H1 (cell line): ENCODE results near the gene RYR3. TPM values are rescaled to one million over a fixed set of nuclear protein-coding genes. Genes with fewer than 3 reads are reported as not detected.

ENCODE experiments used
- CTCF ChIA-PET: fragments of 300-600 bp; sonication (Branson Sonifier 250); formaldehyde crosslinking; loops from one replicate; lab custom pipeline; 2021; ENCODE audit not compliant: partially characterized antibody; lab: Charles Lee
- POLR2A ChIA-PET: fragments of 300-600 bp; sonication (Branson Sonifier 250); formaldehyde crosslinking; loops from one replicate; lab custom pipeline; 2021; ENCODE audit warnings: inconsistent platforms; ENCODE audit not compliant: partially characterized antibody; lab: Charles Lee
- DNase-seq, 2 experiments: peaks; one replicate each; pipeline versions ENCODE4 v3.0.0 to v3.0.0-alpha.2; 2010 to 2022; ENCODE audit warnings: low spot score in 2 of 2, low read depth in 1 of 2, mixed read lengths in 1 of 2
- FAIRE-seq: peaks from 2 replicates; lab custom pipeline; 2011; peaks lifted over from hg19 to GRCh38; lab: Jason Lieb, UNC
- H2AFZ ChIP-seq: 2 replicates; pipeline ENCODE4 v1.8.1; 2012; ENCODE audit warnings: low read length, inconsistent platforms
- H2AK5ac ChIP-seq: 2 replicates; pipeline ENCODE4 v1.6.1; 2013; ENCODE audit warnings: low read depth, low read length
- H2BK120ac ChIP-seq: replicated peaks from 2 replicates; pipeline ENCODE3; 2013; ENCODE audit warnings: low read depth, low read length, inconsistent platforms
- H2BK12ac ChIP-seq: 2 replicates; pipeline ENCODE4 v1.6.1; 2013; ENCODE audit warnings: low read depth, low read length
- H2BK15ac ChIP-seq: 2 replicates; pipeline ENCODE4 v1.6.1; 2013; ENCODE audit warnings: low read length
- H2BK20ac ChIP-seq: 2 replicates; pipeline ENCODE4 v1.6.1; 2013; ENCODE audit warnings: low read length
- H2BK5ac ChIP-seq: 2 replicates; pipeline ENCODE4 v1.6.1; 2013; ENCODE audit warnings: low read depth, low read length
- H3K14ac ChIP-seq: 2 replicates; pipeline ENCODE4 v1.6.1; 2013; ENCODE audit warnings: inconsistent platforms; ENCODE audit not compliant: insufficient read length
- H3K18ac ChIP-seq: 2 replicates; pipeline ENCODE4 v1.6.1; 2013; ENCODE audit warnings: low read length; ENCODE audit errors: extremely low read depth
- H3K23ac ChIP-seq: 2 replicates; pipeline ENCODE4 v1.6.1; 2013; ENCODE audit warnings: inconsistent platforms; ENCODE audit not compliant: insufficient read length
- H3K23me2 ChIP-seq: 2 replicates; pipeline ENCODE4 v1.6.1; 2013; ENCODE audit warnings: low read depth, low read length
- H3K27ac ChIP-seq: 2 replicates; pipeline ENCODE4 v1.6.1; 2011; ENCODE audit warnings: low read depth, low read length, inconsistent platforms
- H3K27me3 ChIP-seq, 4 experiments: replicated peaks in 1 of 4; 1 replicate in 1 of 4; 2 replicates in 3 of 4; pipeline versions ENCODE4 v1.6.1 to v1.8.1; 2011 to 2013; ENCODE audit warnings: low read length in 3 of 4, mild to moderate bottlenecking in 3 of 4, inconsistent platforms in 2 of 4, mixed read lengths in 2 of 4, moderate library complexity in 1 of 4; ENCODE audit not compliant: control insufficient read depth in 3 of 4, insufficient read depth in 3 of 4; ENCODE audit errors: extremely low read depth in 1 of 4
- H3K36me3 ChIP-seq, 4 experiments: 2 replicates each; pipeline versions ENCODE4 v1.6.1 to v1.8.1; 2011 to 2013; ENCODE audit warnings: mild to moderate bottlenecking in 4 of 4, low read length in 3 of 4, moderate library complexity in 2 of 4, control low read depth in 1 of 4, inconsistent platforms in 1 of 4; ENCODE audit not compliant: insufficient read depth in 4 of 4, control insufficient read depth in 2 of 4
- H3K4ac ChIP-seq: replicated peaks from 2 replicates; pipeline ENCODE3; 2013; ENCODE audit warnings: low read length, low read depth, mixed read lengths, inconsistent platforms; ENCODE audit not compliant: insufficient read length
- H3K4me1 ChIP-seq, 4 experiments: replicated peaks in 1 of 4; 1 replicate in 1 of 4; 2 replicates in 3 of 4; pipeline versions ENCODE4 v1.6.1 to v1.8.1; 2011 to 2013; ENCODE audit warnings: low read length in 3 of 4, inconsistent platforms in 2 of 4, mixed read lengths in 1 of 4; ENCODE audit not compliant: insufficient read depth in 4 of 4, control insufficient read depth in 3 of 4
- H3K4me2 ChIP-seq, 2 experiments: 2 replicates each; pipeline versions ENCODE4 v1.6.1 to v1.8.1; 2011 to 2013; ENCODE audit warnings: low read depth in 2 of 2, low read length in 2 of 2, control low read depth in 1 of 2, inconsistent platforms in 1 of 2, mild to moderate bottlenecking in 1 of 2; ENCODE audit not compliant: insufficient read depth in 1 of 2
- H3K4me3 ChIP-seq, 4 experiments: fragments of 200-600, 300-600 bp in 1 of 4; sonication (generic), shearing (Covaris generic), sonication (Bioruptor Twin) in 1 of 4; 2 replicates each; pipeline versions ENCODE4 v1.5.1 to v1.8.1; 2011 to 2016; ENCODE audit warnings: low read length in 4 of 4, low read depth in 3 of 4, control low read depth in 2 of 4, inconsistent platforms in 2 of 4, mild to moderate bottlenecking in 2 of 4, mixed read lengths in 1 of 4, moderate library complexity in 1 of 4; ENCODE audit not compliant: insufficient read depth in 2 of 4; ENCODE audit errors: extremely low read depth in 1 of 4
- H3K56ac ChIP-seq: replicated peaks from 2 replicates; pipeline ENCODE3; 2013; ENCODE audit warnings: low read depth, mild to moderate bottlenecking, mixed read lengths, low read length, inconsistent platforms; ENCODE audit not compliant: insufficient read length
- H3K79me1 ChIP-seq: 2 replicates; pipeline ENCODE4 v1.6.1; 2013; ENCODE audit warnings: low read depth, low read length, control low read depth
- H3K79me2 ChIP-seq, 2 experiments: 2 replicates each; pipeline versions ENCODE4 v1.6.1 to v1.8.1; 2012 to 2013; ENCODE audit warnings: low read length in 2 of 2, mild to moderate bottlenecking in 2 of 2, inconsistent platforms in 1 of 2; ENCODE audit not compliant: insufficient read depth in 2 of 2, control insufficient read depth in 1 of 2
- H3K9ac ChIP-seq, 4 experiments: replicated peaks in 1 of 4; 1 replicate in 1 of 4; 2 replicates in 3 of 4; pipeline versions ENCODE4 v1.6.1 to v1.8.1; 2011 to 2013; ENCODE audit warnings: low read depth in 3 of 4, low read length in 3 of 4, control low read depth in 2 of 4, mild to moderate bottlenecking in 2 of 4, moderate library complexity in 2 of 4, inconsistent platforms in 1 of 4; ENCODE audit errors: extremely low read depth in 1 of 4
- H3K9me3 ChIP-seq, 2 experiments: 2 replicates each; pipeline versions ENCODE4 v1.6.1 to v1.8.1; 2012 to 2013; ENCODE audit warnings: mild to moderate bottlenecking in 2 of 2, moderate library complexity in 2 of 2, control low read depth in 1 of 2, inconsistent platforms in 1 of 2, low read depth in 1 of 2, low read length in 1 of 2, mixed read lengths in 1 of 2; ENCODE audit not compliant: insufficient read depth in 2 of 2
- H4K20me1 ChIP-seq, 2 experiments: replicated peaks in 1 of 2; 2 replicates each; pipeline versions ENCODE3 to v1.8.1; 2011 to 2013; ENCODE audit warnings: inconsistent platforms in 2 of 2, low read length in 2 of 2, mild to moderate bottlenecking in 1 of 2; ENCODE audit not compliant: insufficient read depth in 2 of 2, control insufficient read depth in 1 of 2
- H4K5ac ChIP-seq: 2 replicates; pipeline ENCODE4 v1.6.1; 2013; ENCODE audit warnings: low read length, low read depth, mixed read lengths, inconsistent platforms; ENCODE audit not compliant: insufficient read length
- H4K8ac ChIP-seq: 2 replicates; pipeline ENCODE4 v1.8.0; 2013; ENCODE audit warnings: mild to moderate bottlenecking, moderate library complexity, low read length, inconsistent platforms; ENCODE audit not compliant: insufficient read depth; ENCODE audit errors: extremely low read depth
- H4K91ac ChIP-seq: replicated peaks from 2 replicates; pipeline ENCODE3; 2013; ENCODE audit warnings: low read length, mixed read lengths, inconsistent platforms; ENCODE audit not compliant: insufficient read length
- ATF3 ChIP-seq: IDR thresholded peaks from 2 replicates; pipeline ENCODE4 v1.6.1; 2011; ENCODE audit warnings: low read depth, mild to moderate bottlenecking, low read length; ENCODE audit not compliant: insufficient read depth
- CEBPB ChIP-seq: IDR thresholded peaks from 2 replicates; pipeline ENCODE4 v1.6.1; 2012; ENCODE audit warnings: low read depth, low read length
- CTBP2 ChIP-seq: IDR thresholded peaks from 2 replicates; pipeline ENCODE4 v1.7.0; 2011; ENCODE audit warnings: borderline replicate concordance, mild to moderate bottlenecking, moderate library complexity, mixed read lengths, low read length; ENCODE audit not compliant: insufficient read depth, insufficient read length
- E2F6 ChIP-seq: IDR thresholded peaks from 2 replicates; pipeline ENCODE4 v1.6.1; 2012; ENCODE audit warnings: inconsistent platforms
- EGR1 ChIP-seq: IDR thresholded peaks from 2 replicates; pipeline ENCODE4 v1.6.1; 2011; ENCODE audit warnings: low read depth, low read length, borderline replicate concordance
- HDAC6 ChIP-seq: IDR thresholded peaks from one replicate; pipeline ENCODE4 v1.7.1; 2012; ENCODE audit warnings: low read depth, mild to moderate bottlenecking, inconsistent platforms, low read length, moderate library complexity
- POLR2A ChIP-seq, 2 experiments: IDR thresholded peaks; 1 replicate in 1 of 2; 2 replicates in 1 of 2; pipeline ENCODE4 v1.6.1; 2011; ENCODE audit warnings: low read depth in 2 of 2, low read length in 2 of 2, mild to moderate bottlenecking in 2 of 2; ENCODE audit errors: control extremely low read depth in 1 of 2
- POLR2AphosphoS5 ChIP-seq: IDR thresholded peaks from 2 replicates; pipeline ENCODE4 v1.6.1; 2011; ENCODE audit warnings: low read depth, low read length
- RBBP5 ChIP-seq: IDR thresholded peaks from 2 replicates; pipeline ENCODE4 v1.7.1; 2012; ENCODE audit warnings: low read depth, mild to moderate bottlenecking, inconsistent platforms, low read length, moderate library complexity, borderline replicate concordance
- RFX5 ChIP-seq: IDR thresholded peaks from 2 replicates; pipeline ENCODE4 v1.6.1; 2011; ENCODE audit warnings: low read depth, low read length, improper control_type of control experiment, borderline replicate concordance
- SIX5 ChIP-seq: IDR thresholded peaks from 2 replicates; pipeline ENCODE4 v1.6.1; 2011; ENCODE audit warnings: mild to moderate bottlenecking, low read depth, low read length
- SRF ChIP-seq: IDR thresholded peaks from 2 replicates; pipeline ENCODE4 v1.6.1; 2011; ENCODE audit warnings: mild to moderate bottlenecking, low read depth, low read length, moderate library complexity
- TAF1 ChIP-seq: IDR thresholded peaks from 2 replicates; pipeline ENCODE4 v1.6.1; 2011; ENCODE audit warnings: mild to moderate bottlenecking, low read depth, low read length
- YY1 ChIP-seq: IDR thresholded peaks from 2 replicates; pipeline ENCODE4 v1.6.1; 2011; ENCODE audit warnings: low read depth, mild to moderate bottlenecking, low read length
- WGBS, 2 experiments: shearing (Covaris generic) in 1 of 2; methylation state at CpG; one replicate each; pipeline versions ENCODE4 v1.1.6 to v1.1.7; 2013 to 2015; ENCODE audit warnings: low lambda C conversion rate in 2 of 2, mixed read lengths in 2 of 2, inconsistent platforms in 1 of 2, low coverage in 1 of 2, missing lambda C conversion rate in 1 of 2; ENCODE audit not compliant: insufficient replicate concordance in 2 of 2, insufficient coverage in 1 of 2, insufficient read length in 1 of 2; ENCODE audit errors: extremely low coverage in 1 of 2, missing lambda C conversion rate in 1 of 2; 5-methylcytosine and 5-hydroxymethylcytosine counted together
- polyA plus RNA-seq, 7 experiments: library from polyadenylated mRNA; depleted of rRNA in 3 of 7; stranded (reverse) in 5 of 7; unstranded in 2 of 7; fragments of >200 nt in 5 of 7; fragments of 200-250 nt in 2 of 7; gene quantifications; 1 replicate in 5 of 7; 2 replicates in 1 of 7; 4 replicates in 1 of 7; pipeline versions ENCODE4 v1.2.1 to v1.2.3, GENCODE V29; 2011 to 2013; ENCODE audit warnings: missing spikeins in 2 of 7, mixed read lengths in 2 of 7
- total RNA-seq: library from RNA; stranded (reverse); fragmentation: NEBNext Ultra II Directional; extraction: Animal tissue kit (Norgen Biotek cat#: 25700); gene quantifications from 2 replicates; pipeline ENCODE4 v1.2.1, GENCODE V29; 2021

RYR3 gene
- total and polyA plus RNA-seq, 2 of the 8 experiments (the other 6 are each of a cell fraction or from before 2014, with no cell fraction given): 0.33 to 3.4 TPM

DNA sequence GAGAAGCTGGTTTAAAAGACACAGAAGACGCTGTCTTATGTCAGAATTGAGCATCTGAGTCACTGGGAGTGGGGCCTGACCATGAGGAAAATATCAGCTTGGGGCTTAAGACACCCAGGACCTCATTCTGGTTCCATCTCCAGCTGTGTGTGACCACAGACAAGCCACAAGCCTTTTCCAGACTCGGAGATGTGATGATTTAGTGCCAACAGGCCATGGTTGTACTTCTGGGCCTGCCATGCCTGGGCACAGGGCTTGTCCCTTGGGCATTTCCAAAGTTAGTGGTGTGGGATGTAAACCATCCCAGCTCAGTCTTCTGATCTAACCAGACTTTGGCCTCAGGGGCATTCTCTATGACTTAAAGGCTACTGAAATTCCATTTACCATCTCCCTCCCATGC lies 269.8 kb downstream of the RYR3 start:
- no peak overlapping the region for H3K23ac ChIP-seq
- no peak overlapping the region for H2AK5ac ChIP-seq
- CTCF ChIA-PET: interaction anchor here (0.6 to 1.7 kb wide), 8 partner anchors 15 to 288 kb away, joined by 3 to 4 read pairs (median 3); no protein-coding TSS in a partner anchor
- no peak for DNase-seq
- no peaks in the 10 kb centered on the region for H3K23me2 ChIP-seq
- H4K20me1 ChIP-seq: no peaks in the 10 kb centered on the region
- H3K4me3 ChIP-seq: no peak overlapping the region
- POLR2A ChIA-PET: interaction anchor here (1.6 kb wide), 1 partner anchor 21 kb away, joined by 4 read pairs; no protein-coding TSS in a partner anchor
- H4K91ac ChIP-seq: no peak overlapping the region
- H2BK20ac ChIP-seq: no peak overlapping the region
- H3K4ac ChIP-seq: no peak overlapping the region
- no peak overlapping the region for H3K56ac ChIP-seq
- H3K27me3 ChIP-seq: no peaks in the 10 kb centered on the region
- H3K18ac ChIP-seq: no peak overlapping the region
- no peak overlapping the region for H3K9ac ChIP-seq
- H4K5ac ChIP-seq: no peak overlapping the region
- no peak overlapping the region for H2BK5ac ChIP-seq
- no peak for FAIRE-seq
- H3K79me1 ChIP-seq: no peaks in the 10 kb centered on the region
- no peaks in the 10 kb centered on the region for H3K79me2 ChIP-seq
- H2BK15ac ChIP-seq: no peak overlapping the region
- no peaks in the 10 kb centered on the region for H3K36me3 ChIP-seq
- WGBS, 2 experiments: 92% methylated on average over 2 of the region's 2 CpGs; no CpG with 5 or more reads in 1 of the 2 experiments
- H4K8ac ChIP-seq: no peak overlapping the region
- H3K9me3 ChIP-seq: no peaks in the 10 kb centered on the region
- no peak overlapping the region for H2BK12ac ChIP-seq
- H3K4me2 ChIP-seq: no peak overlapping the region
- peaks cover 0 to 12% (median 8%) of the 10 kb centered on the region in 4 experiments; a peak in 6 of 7 replicates for H3K4me1 ChIP-seq
- H2AFZ ChIP-seq: no peak overlapping the region
- H3K27ac ChIP-seq: no peak overlapping the region
- no peak overlapping the region for H2BK120ac ChIP-seq
- H3K14ac ChIP-seq: no peak overlapping the region
- TF ChIP-seq CTBP2 (no peak), EGR1 (no peak), SIX5 (no peak), RFX5 (no peak), SRF (no peak), POLR2A (IDR thresholded peaks at IDR 0.05; ENCODE audit: control extremely low read depth in 1 of 2, low read depth in 2 of 2, low read length in 2 of 2) (no peak), ATF3 (no peak), POLR2AphosphoS5 (no peak), HDAC6 (no peak), YY1 (no peak), RBBP5 (no peak), E2F6 (no peak), TAF1 (no peak), CEBPB (no peak)
